ENCODE results near the gene ATXN3L.

DNA sequence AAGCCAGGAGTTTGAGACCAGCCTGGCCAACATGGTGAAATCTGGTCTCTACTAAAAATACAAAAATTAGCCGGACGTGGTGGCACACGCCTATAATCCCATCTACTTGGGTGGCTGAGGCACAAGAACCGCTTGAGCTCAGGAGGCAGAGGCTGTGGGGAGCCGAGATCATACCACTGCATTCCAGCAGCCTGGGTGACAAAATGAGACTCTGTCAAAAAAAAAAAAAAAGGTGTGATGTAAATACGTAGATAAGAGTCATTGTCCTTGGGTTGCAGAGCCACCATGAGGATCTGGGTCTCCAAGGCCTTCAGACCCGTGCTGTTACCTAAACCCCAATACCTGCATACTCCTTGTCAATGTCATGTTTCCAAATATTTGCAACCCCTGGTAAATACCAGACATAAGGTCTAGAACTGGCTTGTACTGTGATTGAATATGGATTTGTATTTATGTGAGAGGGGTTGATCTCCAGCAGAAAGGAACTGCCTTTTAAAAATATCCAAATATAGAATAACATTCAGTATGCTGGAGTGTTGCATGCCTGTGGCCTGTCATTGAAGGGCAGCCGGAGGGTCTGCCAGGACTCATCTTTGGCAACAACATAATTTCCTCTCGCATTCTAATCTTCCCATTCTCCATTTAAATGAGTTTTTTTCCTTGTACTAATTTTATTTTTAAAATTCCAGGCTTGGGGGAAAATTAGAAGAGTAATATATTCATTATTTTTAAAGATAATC, 40.4 kb downstream of the ATXN3L start:
- TF ChIP-seq CTCF (conservative IDR thresholded peaks at IDR 0.05; ENCODE audit: low read depth, low read length) (no peak), EZH2 (IDR thresholded peaks at IDR 0.05; ENCODE audit: borderline replicate concordance, low read depth, low read length, poor library complexity, severe bottlenecking) (no peak)

Data from A673 (cell line).